ENCODE measurements around the gene LYAR.

Gene LYAR

GRCh38 chr4:4289941-4290850, at the start of gene LYAR, which contains the start of gene ZBTB49:
LYAR (minus strand) TSS chr4:4290154; CDS start chr4:4283742, 6,412 bp downstream.
ZBTB49 (plus strand) TSS chr4:4290251; CDS start chr4:4299946, 9,695 bp downstream.
- DNase-seq (ENCODE audit: low read depth), result peak; percentile 94

- DNase-seq (ENCODE audit: low read depth), result no peak
These were observed 49.6 kb upstream of the LYAR start for GRCh38 chr4:4339504-4340085.

GRCh38 chr4:4338210-4339001, 48.5 kb upstream of the LYAR start:
- no peak for DNase-seq (ENCODE audit: low read depth)

- peak; percentile 51 for DNase-seq (ENCODE audit: low read depth)
These were observed 45.0 kb upstream of the LYAR start for GRCh38 chr4:4334798-4335520.

GRCh38 chr4:4333265-4333706, 43.3 kb upstream of the LYAR start:
- no peak for DNase-seq (ENCODE audit: low read depth)

- no peak for DNase-seq (ENCODE audit: low read depth)
These were observed 42.6 kb upstream of the LYAR start for GRCh38 chr4:4332529-4332928.

GRCh38 chr4:4330794-4331193, 40.8 kb upstream of the LYAR start:
- no peak for DNase-seq (ENCODE audit: low read depth)

GRCh38 chr4:4329496-4329895, 39.5 kb upstream of the LYAR start:
- DNase-seq (ENCODE audit: low read depth), result no peak

- no peak for DNase-seq (ENCODE audit: low read depth)
These were observed 38.9 kb upstream of the LYAR start for GRCh38 chr4:4328840-4329239.

GRCh38 chr4:4328206-4328605, 38.3 kb upstream of the LYAR start:
- no peak for DNase-seq (ENCODE audit: low read depth)

GRCh38 chr4:4327652-4328121, 37.7 kb upstream of the LYAR start:
- no peak for DNase-seq (ENCODE audit: low read depth)

- DNase-seq (ENCODE audit: low read depth), result no peak
These were observed 36.2 kb upstream of the LYAR start for GRCh38 chr4:4326166-4326565.

- DNase-seq (ENCODE audit: low read depth), result no peak
These were observed 35.4 kb upstream of the LYAR start for GRCh38 chr4:4325321-4325720.

- DNase-seq (ENCODE audit: low read depth), result no peak
These were observed 34.0 kb upstream of the LYAR start for GRCh38 chr4:4323705-4324534.

GRCh38 chr4:4321951-4322688, 32.2 kb upstream of the LYAR start:
- no peak for DNase-seq (ENCODE audit: low read depth)

- DNase-seq (ENCODE audit: low read depth), result no peak
These were observed 31.2 kb upstream of the LYAR start for GRCh38 chr4:4320951-4321714.

- no peak for DNase-seq (ENCODE audit: low read depth)
These were observed 30.6 kb upstream of the LYAR start for GRCh38 chr4:4320528-4320927.

- no peak for DNase-seq (ENCODE audit: low read depth)
These were observed 27.7 kb upstream of the LYAR start for GRCh38 chr4:4317496-4318232.

- no peak for DNase-seq (ENCODE audit: low read depth)
These were observed 26.2 kb upstream of the LYAR start for GRCh38 chr4:4316150-4316495.
